AG09309 (cell line): ENCODE results near the gene THSD4.

Experiments
- DNase-seq: peaks from one replicate; pipeline ENCODE4 v3.0.0-alpha.2; 2010; ENCODE audit warnings: low read depth
- H3K4me3 ChIP-seq: 2 replicates; pipeline ENCODE4 v1.5.1; 2011; ENCODE audit warnings: mild to moderate bottlenecking, low read depth, low read length, moderate library complexity; ENCODE audit not compliant: control insufficient read depth
- CTCF ChIP-seq: IDR thresholded peaks from 2 replicates; pipeline ENCODE4 v1.5.1; 2011; ENCODE audit warnings: mild to moderate bottlenecking, low read depth, low read length, inconsistent platforms; ENCODE audit not compliant: insufficient read depth, control insufficient read depth; ENCODE audit errors: missing control alignments

THSD4 gene

GRCh38 chr15:71352765-71353164, 237.5 kb downstream of the THSD4 start:
- TF ChIP-seq CTCF = no peak
- DNase-seq = no peak
- H3K4me3 ChIP-seq = no peak overlapping the region

- TF ChIP-seq CTCF = no peak
- DNase-seq = no peak
- no peak overlapping the region for H3K4me3 ChIP-seq
Measured at GRCh38 chr15:71353171-71353570, 237.9 kb downstream of the THSD4 start.

- no peak for TF ChIP-seq CTCF
- no peak overlapping the region for H3K4me3 ChIP-seq
- no peak for DNase-seq
Measured at GRCh38 chr15:71355268-71355667, 240.0 kb downstream of the THSD4 start.

GRCh38 chr15:71357321-71357732, 242.1 kb downstream of the THSD4 start:
- no peak for TF ChIP-seq CTCF

GRCh38 chr15:71357967-71358366, 242.7 kb downstream of the THSD4 start:
- DNase-seq = no peak
- no peak for TF ChIP-seq CTCF
- no peak overlapping the region for H3K4me3 ChIP-seq

More at GRCh38 chr15:71357321-71357732, 242.1 kb downstream of the THSD4 start:
- no peak overlapping the region for H3K4me3 ChIP-seq
- DNase-seq = no peak

GRCh38 chr15:71359246-71359645, 244.0 kb downstream of the THSD4 start:
- no peak for TF ChIP-seq CTCF
- no peak for DNase-seq
- H3K4me3 ChIP-seq = no peak overlapping the region

- no peak for TF ChIP-seq CTCF
- H3K4me3 ChIP-seq = no peak overlapping the region
- DNase-seq = no peak
Measured at GRCh38 chr15:71362556-71362955, 247.3 kb downstream of the THSD4 start.
